ENCODE results near the gene ZBTB7C. TPM values are rescaled to one million over a fixed set of nuclear protein-coding genes. Genes with fewer than 3 reads are reported as not detected.
A peak's percentile ranks its signal among the peaks of the same experiment; 100 is the strongest.

The ZBTB7C gene
- total RNA-seq, 1 donor from 2014 or later = 14.2 TPM

DNA sequence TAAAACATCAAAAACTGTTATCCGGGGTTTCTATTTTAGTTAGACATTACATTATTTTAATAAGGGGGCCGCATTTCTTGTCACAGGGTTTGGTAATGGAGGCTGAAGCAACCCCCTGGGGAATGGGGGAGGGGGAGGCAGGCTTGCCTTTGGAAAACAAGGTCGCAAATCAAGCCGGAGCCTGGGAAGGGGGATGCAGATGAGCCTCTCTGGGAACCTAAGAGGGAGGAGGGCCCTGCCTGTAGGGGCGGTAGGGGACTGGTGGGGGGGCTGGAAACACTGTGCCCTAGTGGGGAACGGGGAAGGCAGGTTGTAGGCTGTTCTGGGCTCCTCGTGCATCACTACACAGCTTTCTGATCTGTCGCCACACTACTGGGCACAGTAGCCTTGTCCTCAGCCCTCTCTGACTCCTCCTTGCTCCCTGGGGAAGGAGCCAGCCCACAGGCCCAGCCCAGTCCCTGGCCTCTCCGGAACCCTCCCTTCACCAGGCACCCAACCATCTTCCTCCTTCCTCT lies 308.5 kb downstream of the ZBTB7C start:
- peak; percentile 55 for DNase-seq (ENCODE audit: low spot score)

- no peak for DNase-seq (ENCODE audit: low spot score)
Measured at GRCh38 chr18:48100165-48100575, 309.0 kb downstream of the ZBTB7C start.

GRCh38 chr18:48099481-48100164 lies 309.6 kb downstream of the ZBTB7C start:
- peak; percentile 81 for DNase-seq (ENCODE audit: low spot score)

DNA sequence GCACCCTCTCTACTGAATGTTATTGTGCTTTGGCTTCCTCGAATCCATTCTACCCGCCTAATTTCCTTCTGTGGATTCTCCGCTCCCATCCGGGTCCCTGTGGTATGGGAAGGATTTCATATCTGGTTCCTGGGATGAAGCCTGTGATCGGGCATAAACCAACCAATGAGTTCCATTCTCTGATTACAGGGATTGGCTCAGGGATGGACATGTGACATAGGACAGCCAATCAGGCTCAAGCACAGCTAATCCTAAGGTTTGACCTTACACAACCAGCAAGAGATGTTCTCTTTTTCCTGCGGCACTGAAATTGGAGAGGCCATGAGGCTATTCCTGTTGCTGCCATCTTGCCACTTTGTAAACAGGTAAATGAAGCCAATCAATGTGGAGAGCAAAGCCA lies 310.6 kb downstream of the ZBTB7C start:
- DNase-seq (ENCODE audit: low spot score) = peak; percentile 28

- no peak for DNase-seq (ENCODE audit: low spot score)
Measured at GRCh38 chr18:48098007-48098406, 311.2 kb downstream of the ZBTB7C start.

DNA sequence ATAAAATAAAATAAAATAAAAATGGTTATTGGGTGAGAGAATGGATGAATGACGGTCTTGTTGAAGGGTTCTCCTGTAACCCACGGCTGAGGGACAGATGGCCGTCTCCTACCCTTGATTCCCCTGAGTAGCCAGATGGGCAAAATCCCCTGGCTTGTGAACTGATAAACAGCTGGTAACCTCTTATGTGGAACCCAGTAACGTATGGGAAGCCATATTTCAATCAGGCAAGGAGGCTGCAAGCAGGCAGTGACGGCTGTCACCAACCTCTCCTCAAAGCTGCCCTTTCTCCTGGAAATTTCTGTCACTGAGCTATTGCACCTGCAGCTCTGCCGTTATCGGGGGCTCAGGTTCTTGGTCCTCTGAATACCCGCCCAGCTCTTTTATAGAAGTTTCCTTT lies 313.5 kb downstream of the ZBTB7C start:
- peak; percentile 55 for DNase-seq (ENCODE audit: low spot score)

GRCh38 chr18:48093104-48093503 lies 316.1 kb downstream of the ZBTB7C start:
- no peak for DNase-seq (ENCODE audit: low spot score)

GRCh38 chr18:48091869-48092497 lies 317.2 kb downstream of the ZBTB7C start:
- DNase-seq (ENCODE audit: low spot score) = peak; percentile 14

- DNase-seq (ENCODE audit: low spot score) = peak; percentile 18
Measured at GRCh38 chr18:48090702-48091101, 318.5 kb downstream of the ZBTB7C start.

GRCh38 chr18:48090021-48090420 lies 319.2 kb downstream of the ZBTB7C start:
- peak; percentile 78 for DNase-seq (ENCODE audit: low spot score)

- no peak for DNase-seq (ENCODE audit: low spot score)
Measured at GRCh38 chr18:48085781-48086487, 323.2 kb downstream of the ZBTB7C start.

- no peak for DNase-seq (ENCODE audit: low spot score)
Measured at GRCh38 chr18:48084858-48085257, 324.3 kb downstream of the ZBTB7C start.

GRCh38 chr18:48084041-48084757 lies 325.0 kb downstream of the ZBTB7C start:
- DNase-seq (ENCODE audit: low spot score) = no peak

- peak; percentile 39 for DNase-seq (ENCODE audit: low spot score)
Measured at GRCh38 chr18:48080546-48080945, 328.6 kb downstream of the ZBTB7C start.

GRCh38 chr18:48079885-48080284 lies 329.3 kb downstream of the ZBTB7C start:
- DNase-seq (ENCODE audit: low spot score) = peak; percentile 82

- peak; percentile 55 for DNase-seq (ENCODE audit: low spot score)
Measured at GRCh38 chr18:48078448-48078847, 330.7 kb downstream of the ZBTB7C start.

GRCh38 chr18:48077291-48077690 lies 331.9 kb downstream of the ZBTB7C start:
- peak; percentile 26 for DNase-seq (ENCODE audit: low spot score)

DNA sequence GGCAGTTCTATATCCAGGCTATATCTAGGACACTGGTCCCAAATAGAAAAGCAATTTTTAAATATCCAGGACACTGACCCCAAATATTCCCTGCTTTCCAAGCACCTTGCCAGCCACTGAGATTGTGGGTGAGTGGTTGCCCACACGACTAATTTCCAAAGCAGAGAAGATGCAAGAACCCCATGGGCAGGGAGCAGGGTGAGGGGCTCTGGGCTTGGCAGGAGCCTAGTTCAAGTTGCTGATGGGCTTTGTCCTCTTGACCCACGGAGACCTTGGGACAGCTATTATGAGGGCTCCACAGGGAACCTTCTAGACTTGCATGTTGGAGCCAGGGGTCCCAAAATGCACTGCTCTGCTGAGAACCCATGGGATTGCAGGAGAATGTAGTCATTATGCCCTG lies 332.7 kb downstream of the ZBTB7C start:
- peak; percentile 82 for DNase-seq (ENCODE audit: low spot score)

- DNase-seq (ENCODE audit: low spot score) = peak; percentile 51
Measured at GRCh38 chr18:48075707-48076093, 333.5 kb downstream of the ZBTB7C start.

DNA sequence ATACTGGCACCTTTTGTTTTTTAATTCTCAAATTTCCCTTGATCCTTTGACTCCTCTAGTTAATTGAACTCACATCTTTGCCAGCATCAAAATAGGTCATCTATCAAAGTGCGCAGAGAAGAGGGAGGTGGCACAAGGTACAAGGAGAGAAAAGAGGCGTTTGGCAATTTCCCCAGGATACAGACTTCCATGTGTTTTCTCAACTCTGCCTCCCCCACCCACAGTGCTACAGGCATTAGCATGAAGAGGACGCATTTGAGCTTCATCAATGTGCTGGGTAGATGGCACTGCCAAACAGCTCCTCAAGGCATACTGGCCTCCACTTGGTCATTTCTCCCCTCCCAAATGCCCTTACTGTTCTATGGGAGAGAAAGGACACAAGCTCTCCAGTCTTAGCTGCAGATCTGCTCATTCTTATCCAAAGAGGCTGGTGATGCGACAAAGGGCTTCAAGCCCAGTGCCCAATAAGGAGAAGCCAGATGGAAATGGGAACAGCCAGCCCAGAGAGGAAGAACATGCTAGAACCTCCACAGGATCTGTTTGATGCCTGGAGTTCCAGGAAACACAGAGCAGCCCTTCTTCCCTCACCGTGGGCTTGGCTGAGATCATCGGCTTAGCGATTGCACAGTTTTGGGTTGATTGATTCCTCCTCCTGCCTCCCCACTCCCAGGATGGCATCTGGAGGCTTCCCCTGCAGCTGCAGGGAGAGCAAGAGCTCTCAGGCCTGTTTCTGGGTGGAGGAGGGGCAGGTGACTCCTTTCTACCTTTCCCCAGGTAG lies 334.1 kb downstream of the ZBTB7C start:
- no peak for DNase-seq (ENCODE audit: low spot score)
